DLD1 (cell line): ENCODE measurements around the gene FMNL3.
"Not testable (repeated sequence)": the region's sequence is repeated elsewhere in the genome, so short reads cannot be mapped to it uniquely, and the experiment has no call there.

Experiments
- in situ Hi-C: cut with HindIII; loops from 2 replicates; pipeline ENCODE4 v1.10.0; 2017; ENCODE audit warnings: low sequenced_read_pairs

FMNL3 gene

GRCh38 chr12:49713952-49714351 lies 6.7 kb upstream of the FMNL3 start:
- in situ Hi-C loops = not testable (repeated sequence)

DNA sequence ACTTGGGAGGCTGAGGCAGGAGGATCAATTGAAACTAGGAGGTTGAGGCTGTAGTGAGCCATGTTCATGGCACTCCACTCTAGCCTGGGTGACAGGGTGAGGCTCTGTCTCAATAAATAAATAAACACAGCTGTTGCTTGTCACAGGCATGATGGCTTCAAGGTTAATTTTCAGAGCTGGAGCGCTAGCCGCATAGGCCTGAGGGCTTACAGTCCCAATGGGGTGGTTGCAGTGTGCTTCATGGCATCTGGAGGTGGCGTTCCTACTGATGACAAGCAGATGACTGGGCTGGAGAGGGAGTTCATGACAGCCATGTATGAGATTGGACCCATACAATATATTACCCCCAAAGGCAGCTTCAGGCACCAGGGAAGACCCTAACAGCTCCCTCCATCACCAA lies 1.6 kb upstream of the FMNL3 start:
- in situ Hi-C loops = no loop called here

DNA sequence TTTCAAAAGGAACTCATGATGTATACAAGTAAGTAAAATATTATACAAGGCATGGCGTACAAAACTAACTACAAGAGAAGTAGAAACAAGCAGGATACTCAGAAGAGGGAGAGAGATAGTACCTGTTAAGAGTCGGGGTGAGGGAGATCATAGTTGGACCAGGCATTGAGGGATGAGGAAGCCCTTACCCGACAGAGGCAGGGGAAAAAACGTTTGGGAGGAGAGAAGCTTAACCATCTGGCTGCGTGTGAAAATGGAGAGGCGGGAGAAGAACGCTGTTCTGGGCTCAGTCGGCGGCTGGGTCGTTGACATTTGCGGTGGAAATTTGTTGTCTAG lies 575 bp upstream of the FMNL3 start:
- in situ Hi-C loops = no loop called here

DNA sequence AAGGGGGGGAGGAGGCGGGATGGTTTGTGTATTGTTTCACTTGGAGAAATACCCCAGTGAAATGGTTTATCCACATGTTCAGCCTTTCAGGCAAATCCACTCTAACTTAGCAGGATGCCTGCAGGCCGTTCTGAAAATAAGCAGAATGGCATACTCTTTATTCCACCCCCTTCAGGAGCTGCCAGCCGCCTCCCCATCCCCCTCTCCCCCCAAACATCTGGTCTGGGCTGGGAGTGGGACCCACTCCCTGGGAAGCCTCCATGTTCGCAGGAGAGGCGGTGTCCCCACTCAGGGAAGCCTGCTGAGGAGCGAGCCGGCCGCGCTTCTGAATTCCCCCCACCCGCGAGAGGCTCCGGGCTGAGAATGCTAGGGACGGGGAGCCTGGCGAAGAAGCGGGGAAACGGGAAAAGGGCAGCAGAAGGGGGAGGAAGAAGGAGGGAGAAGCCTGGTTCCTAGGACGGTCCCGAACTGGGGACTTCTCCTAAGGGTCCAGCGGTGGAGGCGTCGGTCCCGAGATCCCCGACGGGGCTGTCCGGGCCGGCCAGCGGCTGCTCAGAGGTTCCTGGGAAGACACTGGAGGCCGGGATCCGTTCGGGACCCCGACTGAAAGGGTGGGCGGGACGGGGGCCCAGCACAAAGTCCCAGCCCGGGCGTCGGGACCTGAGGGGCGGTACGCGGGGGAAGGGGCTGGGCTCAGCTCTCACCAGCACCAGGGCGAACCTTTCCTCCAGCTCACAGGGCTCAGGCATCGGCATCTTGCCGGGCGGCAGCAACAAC lies 666 bp downstream of the FMNL3 start:
- in situ Hi-C loops = no loop called here

DNA sequence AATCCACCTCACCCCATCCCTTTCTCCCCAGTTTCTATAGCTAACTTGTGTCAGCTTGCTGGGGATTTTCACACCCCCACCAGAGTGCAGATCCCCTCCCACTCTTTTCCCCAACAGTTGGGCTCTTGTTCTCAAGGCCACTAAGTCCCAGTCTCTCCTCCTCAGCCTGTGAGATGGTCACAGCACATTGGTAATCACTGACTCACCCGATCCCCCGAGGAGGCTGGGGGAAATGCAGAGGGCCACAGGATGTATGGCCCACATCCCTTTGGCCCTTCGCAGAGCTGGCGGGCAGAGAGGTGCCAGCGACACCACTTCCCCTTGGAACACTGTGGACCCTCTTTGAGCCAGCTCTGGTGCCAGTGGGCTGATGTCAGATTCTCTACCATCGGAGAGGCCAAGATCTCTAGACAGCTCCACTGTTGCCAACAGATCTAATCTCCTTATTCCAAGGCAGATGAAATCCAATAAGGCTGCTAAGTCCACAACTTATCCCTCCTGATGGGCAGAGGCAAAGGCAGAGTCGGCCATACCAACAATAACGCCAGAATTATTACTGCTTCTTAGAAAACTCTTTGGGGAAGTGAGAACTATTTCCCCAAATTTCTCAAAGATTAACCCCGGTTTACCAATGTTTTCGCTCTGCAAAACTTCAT lies 1.6 kb downstream of the FMNL3 start:
- in situ Hi-C loops = no loop called here

GRCh38 chr12:49703647-49704137 lies 3.5 kb downstream of the FMNL3 start:
- in situ Hi-C loops = no loop called here

DNA sequence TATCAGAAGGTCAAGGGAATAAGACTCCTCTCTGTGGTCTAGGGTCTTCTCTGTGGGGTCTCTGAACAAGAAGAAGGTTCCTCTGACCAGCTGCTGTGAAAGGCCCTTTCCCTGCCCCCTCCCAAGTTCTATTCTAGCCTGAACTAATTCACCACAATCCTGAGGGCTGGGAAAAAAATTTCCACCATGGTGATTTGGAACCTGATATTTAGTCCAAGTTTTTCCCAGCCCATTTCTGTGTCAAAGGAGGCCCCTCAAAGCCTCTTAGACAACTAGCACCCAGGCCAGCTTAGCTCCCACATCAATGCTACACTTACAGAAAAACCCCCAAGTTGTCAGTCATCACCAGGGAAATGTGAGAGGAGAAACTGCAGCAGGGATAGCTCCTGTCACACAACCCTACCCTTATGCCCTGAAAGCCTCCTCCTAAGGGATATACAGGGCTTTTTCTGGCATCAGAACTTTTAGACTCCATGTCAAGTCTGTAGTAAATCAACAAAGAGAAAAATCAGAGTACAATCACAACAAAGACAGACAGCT lies 4.5 kb downstream of the FMNL3 start:
- in situ Hi-C loops = no loop called here

DNA sequence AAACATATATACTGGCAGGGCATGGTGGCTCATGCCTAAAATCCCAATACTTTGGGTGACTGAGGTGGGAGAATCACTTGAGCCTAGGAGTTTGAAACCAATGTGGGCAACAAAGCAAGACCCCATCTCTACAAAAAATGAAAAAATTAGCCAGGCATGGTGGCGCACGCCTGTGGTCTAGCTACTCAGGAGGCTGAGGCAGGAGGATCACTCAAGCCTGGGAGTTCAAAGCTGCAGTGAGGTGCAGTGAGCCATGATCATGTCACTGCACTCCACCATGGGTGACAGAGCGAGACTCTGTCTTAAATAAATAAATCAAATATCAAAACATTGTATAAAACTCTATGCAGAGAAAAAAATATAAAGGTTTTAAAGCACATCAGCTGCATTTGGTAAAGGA lies 5.2 kb downstream of the FMNL3 start:
- in situ Hi-C loops = no loop called here

GRCh38 chr12:49698619-49699545 lies 8.3 kb downstream of the FMNL3 start:
- in situ Hi-C loops = no loop called here

DNA sequence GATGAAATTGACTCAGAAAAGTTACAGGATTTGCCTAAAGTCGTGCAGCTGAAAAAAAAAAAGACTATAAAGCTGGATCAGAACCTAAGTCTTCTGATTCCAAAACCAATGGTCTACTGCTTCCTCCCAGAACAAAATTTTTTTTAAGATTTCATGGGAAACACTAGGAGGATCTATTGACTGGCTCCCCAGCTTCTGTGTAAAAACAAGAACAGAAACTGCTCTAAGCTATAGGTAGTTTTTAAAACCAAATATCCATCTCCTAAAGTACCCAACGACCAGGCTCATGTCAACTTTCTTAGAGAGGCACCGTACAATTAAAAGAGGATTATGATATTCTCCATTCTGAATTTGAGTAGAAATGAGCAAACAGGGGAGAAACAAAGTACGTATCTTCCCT lies 9.4 kb downstream of the FMNL3 start:
- in situ Hi-C loops = no loop called here

GRCh38 chr12:49696723-49697122 lies 10.5 kb downstream of the FMNL3 start:
- in situ Hi-C loops = no loop called here

GRCh38 chr12:49693931-49694444 lies 13.2 kb downstream of the FMNL3 start:
- in situ Hi-C loops = no loop called here

DNA sequence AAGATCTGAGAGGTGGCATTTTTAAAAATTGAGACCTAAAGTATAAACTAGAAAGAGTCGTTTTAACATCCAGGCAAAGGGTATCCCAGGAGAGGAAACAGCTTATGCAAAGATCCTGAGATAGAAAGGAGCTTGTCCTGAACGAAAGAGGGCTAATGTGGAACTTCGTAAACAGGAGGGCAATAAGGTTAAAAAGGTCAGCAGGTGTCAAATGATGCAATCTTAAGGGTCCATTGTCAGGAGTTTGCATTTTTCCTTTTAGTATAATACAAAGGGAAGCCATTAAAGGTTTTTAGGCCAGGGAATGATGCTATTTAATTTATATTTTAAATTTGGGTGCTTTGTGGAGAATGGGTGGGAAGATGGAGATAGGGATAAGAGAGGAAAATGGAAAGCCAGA lies 14.4 kb downstream of the FMNL3 start:
- in situ Hi-C loops = no loop called here

- in situ Hi-C loops = no loop called here
Measured at GRCh38 chr12:49689785-49690184, 17.4 kb downstream of the FMNL3 start.

DNA sequence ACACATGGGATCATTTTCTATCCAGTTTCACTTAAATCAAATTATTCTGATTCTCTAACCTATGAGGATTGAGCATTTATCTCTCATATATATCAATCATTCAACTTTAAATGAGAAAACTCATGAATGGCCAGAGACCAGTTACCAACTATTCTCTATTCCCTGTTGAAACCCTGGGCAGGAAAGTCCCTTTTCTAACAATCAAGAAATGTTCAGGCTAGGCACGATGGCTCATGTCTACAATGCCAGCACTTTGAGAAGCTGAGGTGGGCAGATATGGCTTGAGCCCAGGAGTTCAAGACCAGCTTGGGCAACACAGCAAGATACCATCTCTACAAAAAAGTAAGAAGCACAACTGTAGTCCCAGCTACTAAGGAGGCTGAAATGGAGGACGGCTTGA lies 18.0 kb downstream of the FMNL3 start:
- in situ Hi-C loops = no loop called here

DNA sequence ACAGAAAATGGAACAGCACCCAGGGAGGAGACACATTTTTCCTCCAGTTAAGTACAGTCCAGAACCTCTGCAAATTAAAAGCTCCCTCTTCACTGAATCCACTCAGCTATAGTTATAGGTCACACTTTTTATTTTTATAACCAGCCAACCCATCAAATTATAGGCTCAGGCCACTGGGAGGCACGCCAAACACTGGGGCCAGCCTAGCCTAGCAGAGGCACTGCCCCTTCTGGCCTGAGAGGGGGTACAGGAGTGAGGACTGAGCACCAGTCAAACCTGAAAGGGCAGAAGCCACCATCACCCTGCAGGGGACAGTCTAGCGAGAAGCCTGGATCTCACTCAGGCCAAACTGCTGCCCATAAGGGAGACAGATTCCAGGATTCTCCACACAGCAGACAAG lies 19.3 kb downstream of the FMNL3 start:
- in situ Hi-C loops = no loop called here

GRCh38 chr12:49684310-49684854 lies 22.8 kb downstream of the FMNL3 start:
- in situ Hi-C loops = no loop called here

DNA sequence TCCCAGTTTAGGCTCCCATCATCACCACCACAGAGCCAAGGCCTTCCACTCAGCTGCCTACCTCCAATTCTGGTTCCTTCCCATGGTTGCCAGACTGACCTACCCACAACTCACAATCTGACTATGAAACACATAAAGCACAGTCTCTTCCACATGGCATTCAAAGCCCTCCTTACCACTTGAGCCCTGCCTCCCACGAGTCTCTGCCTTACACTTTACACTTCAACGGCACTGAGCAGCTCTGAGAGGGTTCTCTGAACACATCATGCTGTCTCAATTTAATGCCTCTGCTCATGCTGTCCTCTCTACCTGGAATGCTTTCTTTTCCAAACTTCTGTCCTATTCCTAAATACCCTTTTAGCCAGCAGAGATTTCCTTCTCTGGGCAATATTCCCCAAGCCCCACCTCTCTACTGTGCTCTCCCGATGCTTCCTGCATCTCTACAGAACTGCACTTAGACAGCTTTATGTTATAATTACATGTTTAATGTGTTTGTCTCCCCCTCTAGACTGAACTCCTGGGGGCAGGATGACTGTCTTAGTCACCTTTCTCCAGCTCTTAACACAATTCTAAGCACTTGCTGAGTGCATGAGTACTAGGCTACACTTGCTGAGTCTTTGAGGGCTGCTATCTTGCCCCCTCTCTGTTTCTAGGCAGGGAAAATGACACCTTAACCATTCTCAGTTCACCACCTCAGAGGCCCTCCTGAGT lies 23.5 kb downstream of the FMNL3 start:
- in situ Hi-C loops = no loop called here

- in situ Hi-C loops = no loop called here
Measured at GRCh38 chr12:49680075-49680474, 27.1 kb downstream of the FMNL3 start.

DNA sequence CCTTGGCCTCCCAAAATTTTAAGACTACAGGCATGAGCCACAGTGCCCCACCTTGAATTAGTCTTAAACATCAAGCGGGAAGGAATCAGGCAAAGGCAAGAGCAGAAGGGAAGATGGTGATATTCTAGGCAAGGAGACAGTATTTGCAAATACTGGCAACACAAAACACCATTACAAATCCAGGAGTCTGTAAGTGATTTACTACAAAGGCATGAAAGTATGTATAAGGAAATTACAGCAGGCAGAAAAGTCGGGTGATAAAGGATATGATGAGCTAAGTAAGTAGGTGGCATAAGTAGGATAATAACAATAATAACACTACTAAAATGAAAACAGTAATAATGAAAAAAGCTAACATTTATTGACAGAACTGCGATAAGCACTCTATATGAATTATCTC lies 28.5 kb downstream of the FMNL3 start:
- in situ Hi-C loops = no loop called here
